ENCODE data around the gene RXFP4. TPM values are rescaled to one million over a fixed set of nuclear protein-coding genes. Genes with fewer than 3 reads are reported as not detected.

Gene RXFP4
- total RNA-seq, 1 donor from 2014 or later: not detected

DNA sequence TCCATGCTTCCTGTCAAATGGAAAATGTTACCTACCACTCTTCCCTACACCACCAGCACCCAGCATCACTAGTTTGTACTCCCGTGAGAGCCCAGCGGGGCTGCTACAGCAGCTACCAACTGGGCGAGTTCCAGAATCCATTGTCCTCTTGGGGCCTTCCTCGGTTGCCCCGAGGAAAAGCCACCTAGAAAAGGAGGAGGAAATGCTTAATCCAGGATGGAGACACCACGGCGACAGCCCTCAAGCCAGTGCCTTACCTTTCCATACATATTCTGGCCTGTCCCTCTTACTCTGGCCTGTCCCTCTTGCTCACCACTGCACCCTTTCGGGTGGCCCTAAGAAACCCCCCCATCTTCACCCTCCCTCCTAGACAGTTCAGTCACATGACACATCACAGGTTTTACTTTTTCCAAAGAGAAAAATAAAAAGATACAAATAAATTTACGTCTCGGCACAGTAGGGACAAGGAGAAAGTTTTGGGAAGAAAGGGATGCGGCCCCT lies 30.8 kb upstream of the RXFP4 start:
- Mint-ChIP-seq H3K4me1 (ENCODE audit: low read depth, unreplicated experiment) (peaks cover 29% of the 10 kb centered on the region), H3K27me3 (ENCODE audit: low read depth, unreplicated experiment) (no peaks in the 10 kb centered on the region), H3K27ac (ENCODE audit: unreplicated experiment) (peak overlapping the region; percentile 94), H3K36me3 (ENCODE audit: low read depth, unreplicated experiment) (peaks cover 16% of the 10 kb centered on the region), H3K4me3 (ENCODE audit: unreplicated experiment) (peak overlapping the region; percentile 91), H3K9me3 (ENCODE audit: unreplicated experiment) (no peaks in the 10 kb centered on the region)
- H3K79me2 ChIP-seq (ENCODE audit: insufficient read depth, low read length): peaks cover 29% of the 10 kb centered on the region
- peak overlapping the region; percentile 96 for H3K4me2 ChIP-seq (ENCODE audit: low read length)
- H3K27ac ChIP-seq (ENCODE audit: low read depth, low read length): peak overlapping the region; percentile 78
- peak overlapping the region; percentile 24 for H2AFZ ChIP-seq (ENCODE audit: low read depth, low read length)
- peaks cover 13% of the 10 kb centered on the region for H3K4me1 ChIP-seq (ENCODE audit: insufficient read depth, low read length)
- no peaks in the 10 kb centered on the region for H3K27me3 ChIP-seq (ENCODE audit: insufficient read depth, low read length)
- H3K9me3 ChIP-seq (ENCODE audit: insufficient read depth, low read depth, low read length): no peaks in the 10 kb centered on the region
- peak; percentile 37 for DNase-seq (ENCODE audit: low read depth)
- no peaks in the 10 kb centered on the region for H4K20me1 ChIP-seq (ENCODE audit: insufficient read depth, low read length)
- H3K9ac ChIP-seq (ENCODE audit: low read length): peak overlapping the region; percentile 83
- peak overlapping the region; percentile 73 for H3K4me3 ChIP-seq (ENCODE audit: insufficient read depth, low read depth, low read length)
- no peak for FAIRE-seq
- peaks cover 31% of the 10 kb centered on the region for H3K36me3 ChIP-seq (ENCODE audit: insufficient read depth, low read length)
- TF ChIP-seq EZH2 (IDR thresholded peaks at IDR 0.05; ENCODE audit: insufficient read depth, low read length): no peak
- TF ChIP-seq, protein P1, sequence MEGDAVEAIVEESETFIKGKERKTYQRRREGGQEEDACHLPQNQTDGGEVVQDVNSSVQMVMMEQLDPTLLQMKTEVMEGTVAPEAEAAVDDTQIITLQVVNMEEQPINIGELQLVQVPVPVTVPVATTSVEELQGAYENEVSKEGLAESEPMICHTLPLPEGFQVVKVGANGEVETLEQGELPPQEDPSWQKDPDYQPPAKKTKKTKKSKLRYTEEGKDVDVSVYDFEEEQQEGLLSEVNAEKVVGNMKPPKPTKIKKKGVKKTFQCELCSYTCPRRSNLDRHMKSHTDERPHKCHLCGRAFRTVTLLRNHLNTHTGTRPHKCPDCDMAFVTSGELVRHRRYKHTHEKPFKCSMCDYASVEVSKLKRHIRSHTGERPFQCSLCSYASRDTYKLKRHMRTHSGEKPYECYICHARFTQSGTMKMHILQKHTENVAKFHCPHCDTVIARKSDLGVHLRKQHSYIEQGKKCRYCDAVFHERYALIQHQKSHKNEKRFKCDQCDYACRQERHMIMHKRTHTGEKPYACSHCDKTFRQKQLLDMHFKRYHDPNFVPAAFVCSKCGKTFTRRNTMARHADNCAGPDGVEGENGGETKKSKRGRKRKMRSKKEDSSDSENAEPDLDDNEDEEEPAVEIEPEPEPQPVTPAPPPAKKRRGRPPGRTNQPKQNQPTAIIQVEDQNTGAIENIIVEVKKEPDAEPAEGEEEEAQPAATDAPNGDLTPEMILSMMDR (IDR thresholded peaks at IDR 0.05; ENCODE audit: insufficient read depth, low read depth, low read length): no peak

DNA sequence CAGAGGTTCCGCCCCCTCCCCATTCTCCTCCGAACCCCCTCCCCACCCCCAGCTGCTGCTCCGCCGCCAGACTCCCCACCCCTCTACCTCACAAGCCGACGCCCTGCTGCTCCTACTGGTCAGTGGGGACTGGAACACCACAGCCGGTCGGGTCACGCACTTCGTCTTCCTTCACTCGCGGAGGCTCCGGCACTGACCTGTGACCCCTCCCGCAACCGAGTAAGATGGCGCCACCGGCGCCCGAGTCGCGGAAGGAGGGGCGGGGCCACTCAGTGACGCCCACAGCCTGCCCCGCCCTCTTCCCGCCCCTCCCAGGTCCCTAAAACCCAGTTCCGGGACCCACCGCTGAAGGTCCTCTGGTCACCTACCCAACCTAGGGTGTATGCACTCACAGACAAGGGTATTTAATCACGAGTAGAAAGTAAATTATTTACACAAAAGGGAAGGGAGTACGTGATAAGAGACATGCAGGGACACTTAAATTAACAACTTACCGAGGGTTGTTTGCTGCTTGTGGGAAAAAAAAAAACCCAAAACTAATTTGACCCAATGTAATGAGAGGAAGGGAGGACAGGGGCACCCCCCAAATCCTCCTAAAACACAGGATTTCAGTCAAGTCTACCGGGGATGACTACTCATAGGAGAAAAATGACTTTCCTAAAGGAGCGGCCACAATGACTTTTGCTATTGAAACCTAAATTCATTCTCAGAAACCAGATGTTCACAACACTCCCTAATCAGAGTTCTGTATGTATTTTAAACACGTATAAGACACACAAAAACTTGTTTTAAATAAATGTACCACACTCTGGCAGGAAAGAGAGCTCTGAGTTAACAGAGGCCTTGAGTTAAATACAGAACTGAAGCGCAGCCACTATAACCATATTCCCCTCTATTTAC lies 30.0 kb upstream of the RXFP4 start, which contains the start of gene RIT1:
Gene RIT1 (minus strand): TSS at position 194 of the 900 bp plus-strand sequence. CDS start 588 bp downstream, outside the sequence.
- peaks cover 35% of the 10 kb centered on the region for H3K36me3 ChIP-seq (ENCODE audit: insufficient read depth, low read length)
- peaks cover 13% of the 10 kb centered on the region for H3K4me1 ChIP-seq (ENCODE audit: insufficient read depth, low read length)
- H3K27me3 ChIP-seq (ENCODE audit: insufficient read depth, low read length): no peaks in the 10 kb centered on the region
- H4K20me1 ChIP-seq (ENCODE audit: insufficient read depth, low read length): peaks cover 2% of the 10 kb centered on the region
- H3K27ac ChIP-seq (ENCODE audit: low read depth, low read length): peak within 1 kb of the TSS; percentile 78
- H3K4me3 Mint-ChIP-seq (ENCODE audit: unreplicated experiment): peak within 1 kb of the TSS; percentile 91
- H3K4me3 ChIP-seq (ENCODE audit: insufficient read depth, low read depth, low read length): peak within 1 kb of the TSS; percentile 73
- peak within 1 kb of the TSS; percentile 96 for H3K4me2 ChIP-seq (ENCODE audit: low read length)
- H3K36me3 Mint-ChIP-seq (ENCODE audit: low read depth, unreplicated experiment): peaks cover 16% of the 10 kb centered on the region
- no peak for TF ChIP-seq EZH2 (IDR thresholded peaks at IDR 0.05; ENCODE audit: insufficient read depth, low read length)
- TF ChIP-seq, protein P1 (IDR thresholded peaks at IDR 0.05; ENCODE audit: insufficient read depth, low read depth, low read length): no peak
- no peaks in the 10 kb centered on the region for H3K27me3 Mint-ChIP-seq (ENCODE audit: low read depth, unreplicated experiment)
- H3K9ac ChIP-seq (ENCODE audit: low read length): peak within 1 kb of the TSS; percentile 83
- no peaks in the 10 kb centered on the region for H3K9me3 ChIP-seq (ENCODE audit: insufficient read depth, low read depth, low read length)
- peak within 1 kb of the TSS; percentile 94 for H3K27ac Mint-ChIP-seq (ENCODE audit: unreplicated experiment)
- peak; percentile 55 for DNase-seq (ENCODE audit: low read depth)
- peaks cover 30% of the 10 kb centered on the region for H3K79me2 ChIP-seq (ENCODE audit: insufficient read depth, low read length)
- H2AFZ ChIP-seq (ENCODE audit: low read depth, low read length): peak within 1 kb of the TSS; percentile 24
- H3K9me3 Mint-ChIP-seq (ENCODE audit: unreplicated experiment): no peaks in the 10 kb centered on the region
- peaks cover 28% of the 10 kb centered on the region for H3K4me1 Mint-ChIP-seq (ENCODE audit: low read depth, unreplicated experiment)
- FAIRE-seq: no peak

All from astrocyte (in vitro differentiated cells and primary cell).